Muscle of leg (tissue), 11 donors: ENCODE measurements around the gene CARD11. TPM values are rescaled to one million over a fixed set of nuclear protein-coding genes. Genes with fewer than 3 reads are reported as not detected.
"Not testable (repeated sequence)": the region's sequence is repeated elsewhere in the genome, so short reads cannot be mapped to it uniquely, and the experiment has no call there.

Experiments
- DNase-seq: peaks from one replicate; pipeline ENCODE4 v3.0.0; 2013
- H3K27ac ChIP-seq: one replicate; pipeline ENCODE4 v1.5.1; 2013; ENCODE audit warnings: mild to moderate bottlenecking, low read length, control low read depth
- H3K27me3 ChIP-seq: one replicate; pipeline ENCODE4 v1.6.1; 2013; ENCODE audit warnings: low read length; ENCODE audit not compliant: control insufficient read depth, insufficient read depth
- H3K36me3 ChIP-seq: one replicate; pipeline ENCODE4 v1.6.1; 2013; ENCODE audit warnings: low read length; ENCODE audit not compliant: control insufficient read depth, insufficient read depth
- H3K4me1 ChIP-seq: one replicate; pipeline ENCODE4 v1.6.1; 2013; ENCODE audit warnings: low read length; ENCODE audit not compliant: control insufficient read depth, insufficient read depth
- H3K4me3 ChIP-seq: one replicate; pipeline ENCODE4 v1.5.1; 2013; ENCODE audit warnings: low read length, control low read depth
- H3K9me3 ChIP-seq: replicated peaks from 2 replicates; pipeline ENCODE4 v1.6.1; 2013; ENCODE audit warnings: low read depth, low read length; ENCODE audit not compliant: control insufficient read depth
- WGBS: methylation state at CpG from one replicate; pipeline ENCODE4 v1.1.5; 2013; ENCODE audit warnings: missing lambda C conversion rate; ENCODE audit not compliant: insufficient coverage; 5-methylcytosine and 5-hydroxymethylcytosine counted together
- polyA plus RNA-seq, 8 donors: library from polyadenylated mRNA; unstranded; fragments of 120-200 nt; gene quantifications; one replicate each; pipeline versions ENCODE4 v1.2.1 to v1.2.3, GENCODE V29; 2013; ENCODE audit warnings: inconsistent platforms in 1 of 8, low replicate concordance in 1 of 8; ENCODE audit not compliant: insufficient read length in 8 of 8, insufficient read depth in 1 of 8
- total RNA-seq: library from RNA; stranded (reverse); fragments of 120-200 nt; gene quantifications from one replicate; pipeline ENCODE4 v1.2.4, GENCODE V29; 2013

The CARD11 gene
- total and polyA plus RNA-seq, 9 donors: 0.09 to 0.55 (median 0.33) TPM

DNA sequence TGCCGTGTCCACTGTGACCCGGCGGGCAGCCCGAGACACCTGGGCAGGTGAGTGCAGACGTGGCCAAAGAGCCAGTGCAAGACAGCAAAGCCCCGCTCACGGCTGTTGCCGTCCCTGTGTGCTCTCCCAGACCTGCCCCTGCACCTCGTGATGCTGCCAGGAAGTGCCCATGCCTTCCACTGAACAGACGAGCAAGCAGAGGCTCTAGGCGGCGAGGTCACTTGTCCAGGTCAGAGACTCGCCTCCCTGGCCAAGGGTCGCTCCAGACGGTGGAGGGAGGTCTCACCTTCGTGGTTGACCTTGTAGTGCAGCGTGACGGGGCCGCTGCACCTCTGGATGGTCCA is 121.3 kb downstream of the CARD11 start:
- H3K27me3 ChIP-seq: peaks cover 39% of the 10 kb centered on the region
- H3K36me3 ChIP-seq: no peaks in the 10 kb centered on the region
- H3K4me1 ChIP-seq: peaks cover 13% of the 10 kb centered on the region
- no peak overlapping the region for H3K4me3 ChIP-seq
- no peaks in the 10 kb centered on the region for H3K9me3 ChIP-seq
- H3K27ac ChIP-seq: no peak overlapping the region
- no peak for DNase-seq
- 78% methylated on average over 19 of the region's 19 CpGs for WGBS

DNA sequence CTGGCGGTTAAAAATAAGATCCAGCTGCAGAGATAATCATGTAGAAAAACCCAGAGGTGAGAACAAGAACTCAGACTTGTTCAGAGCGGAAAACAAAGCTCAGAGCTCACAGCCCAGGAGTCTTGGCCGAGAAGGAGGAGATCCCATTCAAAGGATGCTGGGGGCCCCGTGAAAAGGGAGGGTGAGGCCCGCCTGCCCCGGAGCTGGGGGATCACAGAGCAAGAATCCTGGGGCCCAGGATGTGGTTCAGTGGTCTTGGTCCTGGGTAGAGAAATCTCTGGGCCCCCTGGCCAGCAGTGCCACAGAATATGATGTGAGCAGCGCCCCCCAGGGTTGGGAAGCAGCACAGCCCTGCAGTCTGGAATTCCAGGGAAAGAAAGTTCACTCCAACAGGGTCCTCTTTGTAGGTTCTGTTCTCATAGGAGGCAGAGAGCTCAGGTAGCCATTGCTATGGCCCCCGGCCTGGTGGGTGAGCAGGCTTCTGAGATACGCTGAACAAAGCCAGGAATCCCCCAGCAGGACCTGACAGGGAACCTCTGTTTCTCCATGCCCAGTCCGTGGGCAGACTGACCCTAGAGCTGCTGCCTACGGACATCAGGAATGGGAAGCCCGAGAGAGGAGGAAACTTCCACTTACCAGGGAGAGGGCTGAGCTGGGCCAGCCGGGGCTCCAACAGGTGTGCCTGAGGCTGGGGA is 121.9 kb downstream of the CARD11 start:
- peaks cover 38% of the 10 kb centered on the region for H3K27me3 ChIP-seq
- DNase-seq: no peak
- H3K27ac ChIP-seq: no peak overlapping the region
- peaks cover 13% of the 10 kb centered on the region for H3K4me1 ChIP-seq
- no peaks in the 10 kb centered on the region for H3K9me3 ChIP-seq
- no peaks in the 10 kb centered on the region for H3K36me3 ChIP-seq
- no peak overlapping the region for H3K4me3 ChIP-seq
- 48% methylated on average over 11 of the region's 13 CpGs for WGBS

DNA sequence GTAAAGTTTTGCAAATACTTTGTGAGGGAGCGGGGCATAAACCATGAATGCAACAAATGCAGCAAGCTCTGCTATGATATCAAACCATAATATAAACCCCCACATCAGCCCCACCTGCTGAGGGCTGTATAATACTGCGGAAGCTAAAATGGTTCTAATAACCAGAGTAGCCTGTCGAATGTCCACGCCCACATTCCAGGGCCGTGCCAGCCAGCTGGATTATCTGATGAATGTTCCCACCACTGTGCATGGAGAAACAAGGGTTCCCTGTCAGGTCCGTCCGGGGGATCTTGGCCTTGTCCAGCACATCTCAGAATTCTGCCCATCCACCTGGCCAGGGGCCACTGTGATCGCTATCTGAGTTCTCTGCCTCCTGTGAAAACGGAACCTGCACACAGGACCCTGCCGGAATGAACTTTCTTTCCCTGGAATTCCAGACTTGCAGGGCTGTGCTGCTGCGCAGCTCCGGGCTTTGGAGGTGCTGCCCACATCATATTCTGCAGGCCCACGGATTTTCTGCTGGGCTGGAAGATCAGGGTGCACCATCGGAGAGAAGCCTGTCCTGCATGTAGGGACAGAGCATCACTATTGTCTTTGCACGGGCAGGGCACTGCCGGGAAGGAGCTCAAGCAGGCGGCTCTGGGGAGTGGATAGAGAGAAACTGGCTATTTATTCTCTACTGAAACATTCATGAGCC is 122.6 kb downstream of the CARD11 start:
- peaks cover 13% of the 10 kb centered on the region for H3K4me1 ChIP-seq
- H3K4me3 ChIP-seq: no peak overlapping the region
- H3K36me3 ChIP-seq: no peaks in the 10 kb centered on the region
- 39% methylated on average over 8 of the region's 17 CpGs for WGBS
- H3K27ac ChIP-seq: no peak overlapping the region
- H3K27me3 ChIP-seq: peaks cover 35% of the 10 kb centered on the region
- DNase-seq: no peak
- no peaks in the 10 kb centered on the region for H3K9me3 ChIP-seq

DNA sequence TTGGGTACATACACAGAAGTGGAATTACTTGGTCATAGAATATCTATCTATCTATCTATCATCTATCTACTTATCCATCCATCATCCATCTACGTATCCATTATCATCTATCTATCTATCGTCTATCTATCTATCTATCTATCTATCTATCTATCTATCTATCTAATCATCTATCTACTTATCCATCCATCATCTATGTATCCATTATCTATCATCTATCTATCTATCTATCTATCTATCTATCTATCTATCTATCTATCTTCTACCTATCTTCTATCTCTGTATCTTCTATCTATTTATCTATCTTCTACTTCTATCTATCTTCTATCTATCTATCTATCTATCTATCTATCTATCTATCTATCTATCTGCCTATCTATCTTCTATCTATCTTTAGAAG is 123.2 kb downstream of the CARD11 start:
- H3K4me3 ChIP-seq, DNase-seq, H3K9me3 ChIP-seq, H3K36me3 ChIP-seq, H3K27ac ChIP-seq: not testable (repeated sequence)
- Histone ChIP-seq H3K27me3 (peaks cover 35% of the 10 kb centered on the region), H3K4me1 (peaks cover 13% of the 10 kb centered on the region)
- WGBS: 64% methylated on average over 2 of the region's 2 CpGs

DNA sequence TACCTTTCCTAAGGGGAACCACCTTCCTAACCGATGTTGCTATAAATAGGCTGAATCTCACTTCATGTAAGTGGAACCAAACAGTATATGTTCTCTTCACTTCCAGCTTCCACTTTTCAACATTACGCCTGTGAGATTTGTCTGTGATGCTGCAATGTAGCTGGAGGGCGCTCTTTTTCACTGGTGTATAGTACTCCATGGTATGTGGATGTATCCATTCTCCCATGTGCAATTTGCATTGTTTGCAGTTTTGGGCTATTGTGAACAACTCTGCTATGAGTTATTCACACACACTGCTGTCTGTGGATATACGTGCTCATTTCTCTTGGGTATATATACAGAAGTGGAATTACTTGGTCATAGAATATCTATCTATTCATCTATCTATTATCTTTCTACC is 123.6 kb downstream of the CARD11 start:
- no peak overlapping the region for H3K27ac ChIP-seq
- no peak for DNase-seq
- WGBS: no CpG with 5 or more reads among the region's 4 CpGs
- H3K4me3 ChIP-seq: no peak overlapping the region
- peaks cover 30% of the 10 kb centered on the region for H3K27me3 ChIP-seq
- H3K9me3 ChIP-seq: no peaks in the 10 kb centered on the region
- H3K4me1 ChIP-seq: peaks cover 13% of the 10 kb centered on the region
- no peaks in the 10 kb centered on the region for H3K36me3 ChIP-seq

- WGBS: 93% methylated on average over 19 of the region's 19 CpGs
- Histone ChIP-seq H3K27ac (no peak overlapping the region), H3K27me3 (peaks cover 26% of the 10 kb centered on the region), H3K4me1 (peaks cover 11% of the 10 kb centered on the region), H3K4me3 (no peak overlapping the region), H3K36me3 (no peaks in the 10 kb centered on the region), H3K9me3 (no peaks in the 10 kb centered on the region)
- DNase-seq: no peak
Measured at GRCh38 chr7:2919256-2919655, 124.4 kb downstream of the CARD11 start.

- Histone ChIP-seq H3K4me3 (no peak overlapping the region), H3K27ac (no peak overlapping the region), H3K9me3 (no peaks in the 10 kb centered on the region), H3K4me1 (peaks cover 11% of the 10 kb centered on the region), H3K36me3 (no peaks in the 10 kb centered on the region), H3K27me3 (peaks cover 23% of the 10 kb centered on the region)
- 90% methylated on average over 20 of the region's 20 CpGs for WGBS
- DNase-seq: no peak
Measured at GRCh38 chr7:2918406-2918805, 125.3 kb downstream of the CARD11 start.

GRCh38 chr7:2915023-2915422 is 128.6 kb downstream of the CARD11 start:
- H3K27me3 ChIP-seq: peaks cover 13% of the 10 kb centered on the region
- H3K36me3 ChIP-seq: no peaks in the 10 kb centered on the region
- 76% methylated on average over 5 of the region's 16 CpGs for WGBS
- no peak overlapping the region for H3K27ac ChIP-seq
- H3K4me1 ChIP-seq: no peaks in the 10 kb centered on the region
- H3K9me3 ChIP-seq: no peaks in the 10 kb centered on the region
- no peak overlapping the region for H3K4me3 ChIP-seq
- no peak for DNase-seq

- Histone ChIP-seq H3K4me1 (no peaks in the 10 kb centered on the region), H3K27ac (no peak overlapping the region), H3K27me3 (peaks cover 13% of the 10 kb centered on the region), H3K4me3 (no peak overlapping the region), H3K36me3 (no peaks in the 10 kb centered on the region), H3K9me3 (no peaks in the 10 kb centered on the region)
- DNase-seq: no peak
- WGBS: 72% methylated on average over 12 of the region's 26 CpGs
Measured at GRCh38 chr7:2913760-2914387, 129.8 kb downstream of the CARD11 start.

GRCh38 chr7:2912684-2913439 is 130.8 kb downstream of the CARD11 start:
- WGBS: 83% methylated on average over 16 of the region's 16 CpGs
- peaks cover 13% of the 10 kb centered on the region for H3K27me3 ChIP-seq
- H3K4me1 ChIP-seq: no peaks in the 10 kb centered on the region
- DNase-seq: no peak
- H3K36me3 ChIP-seq: no peaks in the 10 kb centered on the region
- H3K27ac ChIP-seq: no peak overlapping the region
- H3K9me3 ChIP-seq: no peaks in the 10 kb centered on the region
- no peak overlapping the region for H3K4me3 ChIP-seq
